Heart left ventricle (tissue), 16 donors: ENCODE measurements around the gene P4HA3. TPM values are rescaled to one million over a fixed set of nuclear protein-coding genes. Genes with fewer than 3 reads are reported as not detected.

Source experiments
- ATAC-seq, 4 donors: fragments of 200-7000 bp; cut with Tn5 transposase; one replicate each; pipeline ENCODE4 v1.9.1; 2020 to 2022; ENCODE audit warnings: moderate library complexity in 4 of 4, mild to moderate bottlenecking in 3 of 4, moderate number of reproducible peaks in 1 of 4
- DNase-seq, 5 donors: peaks; one replicate each; pipeline ENCODE4 v3.0.0-alpha.2; 2020
- H3K27ac ChIP-seq, 12 donors: fragments of 200-600 bp; sonication (generic) in 4 of 12; one replicate each; pipeline versions ENCODE4 v1.5.0 to v1.8.0; 2016 to 2022; ENCODE audit warnings: mild to moderate bottlenecking in 2 of 12
- H3K27me3 ChIP-seq, 9 donors: fragments of 200-600 bp; sonication (generic) in 2 of 9; one replicate each; pipeline versions ENCODE4 v1.5.1 to v1.8.0; 2016 to 2022; ENCODE audit warnings: mild to moderate bottlenecking in 3 of 9
- H3K36me3 ChIP-seq, 9 donors: fragments of 200-600 bp; sonication (generic) in 2 of 9; one replicate each; pipeline versions ENCODE4 v1.5.0 to v1.8.0; 2018 to 2022; ENCODE audit warnings: mild to moderate bottlenecking in 2 of 9
- H3K4me1 ChIP-seq, 12 donors: fragments of 200-600 bp; sonication (generic) in 4 of 12; one replicate each; pipeline versions ENCODE4 v1.5.0 to v1.8.0; 2016 to 2022; ENCODE audit warnings: mild to moderate bottlenecking in 3 of 12
- H3K4me3 ChIP-seq, 12 donors: fragments of 200-600 bp; sonication (generic) in 4 of 12; one replicate each; pipeline versions ENCODE4 v1.5.0 to v1.8.0; 2017 to 2022; ENCODE audit warnings: mild to moderate bottlenecking in 9 of 12, moderate library complexity in 4 of 12
- H3K9me3 ChIP-seq, 12 donors: fragments of 200-600 bp; sonication (generic) in 4 of 12; one replicate each; pipeline versions ENCODE4 v1.5.0 to v1.8.0; 2016 to 2022; ENCODE audit warnings: mild to moderate bottlenecking in 1 of 12
- POLR2A ChIP-seq, 2 donors: fragments of 450-650 bp; IDR thresholded peaks; one replicate each; pipeline ENCODE4 v1.6.1; 2017; ENCODE audit warnings: antibody characterized with exemption in 2 of 2, mild to moderate bottlenecking in 2 of 2, moderate library complexity in 2 of 2
- WGBS, 4 donors: extraction: QIAGEN DNeasy Blood & Tissue Kit in 2 of 4; methylation state at CpG; one replicate each; pipeline versions ENCODE4 v1.1.5 to v1.1.7; 2013 to 2018; 5-methylcytosine and 5-hydroxymethylcytosine counted together
- intact Hi-C, 10 donors: fragments of 100-400 bp; cut with DNase I; formaldehyde crosslinking; loops; one replicate each; pipeline versions ENCODE4 v1.11.1 to v1.14.2; 2022
- polyA plus RNA-seq, 2 donors: library from polyadenylated mRNA; stranded (reverse); fragments of 200-250 nt; gene quantifications; one replicate each; pipeline ENCODE4 v1.2.3, GENCODE V29; 2013
- total RNA-seq, 9 donors: library from RNA; depleted of rRNA in 2 of 9; stranded (reverse); fragments of >200 nt in 2 of 9; fragmentation: NEBNext Ultra II Directional in 3 of 9; extraction: Animal tissue kit (Norgen Biotek cat#: 25700) in 3 of 9; gene quantifications; one replicate each; pipeline versions ENCODE4 v1.1.0 to v1.2.4, GENCODE V29; 2016 to 2023
- TF ChIP-seq, protein P1 (sequence below), 12 donors: fragments of 200-600 bp; sonication (generic) in 4 of 12; IDR thresholded peaks; one replicate each; pipeline versions ENCODE4 v1.5.0 to v1.8.0; 2018 to 2022; ENCODE audit warnings: antibody characterized with exemption in 12 of 12, mild to moderate bottlenecking in 5 of 12
- donor health status: ischemic (EF 13 %, LVEDD 7.1; RV severe dilation, severe dysfunction).
- donor health status: healthy with polysubstance abuse.
- donor health status: DM: no; HTN: yes; CAD: no.
- donor health status: DM: no; HTN: no; CAD: no.
- donor health status: ischemic (EF 25% LVEDD 6.9; RV normal size, moderate dysfunction).
- donor health status: ischemic (EF 25% LVEDD 5.7; RV mildly dilated, moderate dysfunction).
- donor health status: healthy.
- donor health status: DM: yes; HTN: yes; CAD: no.
- donor health status: ischemic (EF 35%, LVEDD 5.7; RV mildly dilated, moderate dysfunction).
- donor health status: nonischemic (EF 11% LVEDD 7.7; RV severe dilation, severe dysfunction).
- donor health status: DM: yes; HTN: yes; CAD: no.
- donor health status: PGD.
- donor health status: ischemic (EF 29% LVEDD 5.4; RV normal size, mild dysfunction).
- donor health status: nonischemic (EF 23%, LVEDD 6.1; RV moderate dilation, normal function).

P4HA3 gene
- total and polyA plus RNA-seq, 11 donors: 0.15 to 1.2 (median 0.54) TPM; not detected in 4

DNA sequence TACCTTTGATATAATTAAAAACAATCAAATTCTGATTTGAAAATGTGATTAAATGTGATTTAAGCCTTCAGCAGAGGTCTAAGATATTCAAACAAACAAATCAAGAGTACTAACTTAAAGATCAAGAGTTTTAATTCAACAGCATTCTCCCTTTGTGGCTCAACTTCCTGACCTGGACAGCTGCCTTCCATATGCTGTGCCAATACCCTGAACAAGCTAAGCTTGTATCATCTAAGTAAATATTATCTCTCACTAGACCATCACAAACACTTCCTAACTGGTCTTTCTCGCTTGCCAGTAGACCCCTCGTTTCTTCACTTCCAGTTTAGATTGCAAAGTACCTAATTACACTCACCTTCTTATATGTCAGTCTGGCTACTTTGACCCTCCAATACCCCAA is 35.9 kb upstream of the P4HA3 start:
- ATAC-seq (no peak), DNase-seq (no peak)
- TF ChIP-seq, protein P1, sequence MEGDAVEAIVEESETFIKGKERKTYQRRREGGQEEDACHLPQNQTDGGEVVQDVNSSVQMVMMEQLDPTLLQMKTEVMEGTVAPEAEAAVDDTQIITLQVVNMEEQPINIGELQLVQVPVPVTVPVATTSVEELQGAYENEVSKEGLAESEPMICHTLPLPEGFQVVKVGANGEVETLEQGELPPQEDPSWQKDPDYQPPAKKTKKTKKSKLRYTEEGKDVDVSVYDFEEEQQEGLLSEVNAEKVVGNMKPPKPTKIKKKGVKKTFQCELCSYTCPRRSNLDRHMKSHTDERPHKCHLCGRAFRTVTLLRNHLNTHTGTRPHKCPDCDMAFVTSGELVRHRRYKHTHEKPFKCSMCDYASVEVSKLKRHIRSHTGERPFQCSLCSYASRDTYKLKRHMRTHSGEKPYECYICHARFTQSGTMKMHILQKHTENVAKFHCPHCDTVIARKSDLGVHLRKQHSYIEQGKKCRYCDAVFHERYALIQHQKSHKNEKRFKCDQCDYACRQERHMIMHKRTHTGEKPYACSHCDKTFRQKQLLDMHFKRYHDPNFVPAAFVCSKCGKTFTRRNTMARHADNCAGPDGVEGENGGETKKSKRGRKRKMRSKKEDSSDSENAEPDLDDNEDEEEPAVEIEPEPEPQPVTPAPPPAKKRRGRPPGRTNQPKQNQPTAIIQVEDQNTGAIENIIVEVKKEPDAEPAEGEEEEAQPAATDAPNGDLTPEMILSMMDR (IDR thresholded peaks at IDR 0.05): no peak
- TF ChIP-seq POLR2A (IDR thresholded peaks at IDR 0.05): no peak
- Histone ChIP-seq H3K4me3 (no peak overlapping the region), H3K4me1 (peaks cover 0 to under 1% (median 0%) of the 10 kb centered on the region in 12 donors), H3K36me3 (peaks cover 0 to 32% (median 10%) of the 10 kb centered on the region in 9 donors), H3K27me3 (no peaks in the 10 kb centered on the region), H3K27ac (no peak overlapping the region), H3K9me3 (no peaks in the 10 kb centered on the region)
- WGBS, 4 donors: 61 to 79% (median 72%) methylated on average over 2 of the region's 2 CpGs
- intact Hi-C loops: no loop called here

DNA sequence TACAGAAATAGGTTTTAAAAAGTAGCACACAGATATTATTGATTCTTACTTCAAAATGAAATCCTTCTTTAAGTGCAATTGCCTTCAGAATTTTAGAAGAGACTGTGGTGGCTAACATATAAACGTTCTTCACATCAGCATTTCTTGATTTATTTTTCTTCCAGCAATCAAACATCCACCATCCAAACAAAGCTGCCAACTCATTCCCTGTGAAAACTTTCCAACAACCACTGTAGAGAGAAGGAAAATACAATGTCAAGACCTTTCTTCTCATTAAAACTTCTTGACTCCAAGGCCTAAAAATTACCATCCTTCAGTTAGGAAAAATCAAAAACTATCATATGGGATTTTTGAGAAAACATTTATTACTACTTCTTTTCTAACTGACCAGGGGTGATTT is 34.0 kb upstream of the P4HA3 start:
- TF ChIP-seq, protein P1 (IDR thresholded peaks at IDR 0.05): no peak
- TF ChIP-seq POLR2A (IDR thresholded peaks at IDR 0.05): no peak
- Histone ChIP-seq H3K27ac (no peak overlapping the region), H3K27me3 (no peaks in the 10 kb centered on the region), H3K9me3 (no peaks in the 10 kb centered on the region), H3K36me3 (peaks cover 0 to 43% (median 10%) of the 10 kb centered on the region in 9 donors), H3K4me1 (peaks cover 0 to 9% (median 0%) of the 10 kb centered on the region in 12 donors), H3K4me3 (no peak overlapping the region)
- intact Hi-C loops: no loop called here
- 68 to 87% (median 72%) methylated on average over 1 of the region's 1 CpG for WGBS, 4 donors
- DNase-seq: no peak
- ATAC-seq: no peak

DNA sequence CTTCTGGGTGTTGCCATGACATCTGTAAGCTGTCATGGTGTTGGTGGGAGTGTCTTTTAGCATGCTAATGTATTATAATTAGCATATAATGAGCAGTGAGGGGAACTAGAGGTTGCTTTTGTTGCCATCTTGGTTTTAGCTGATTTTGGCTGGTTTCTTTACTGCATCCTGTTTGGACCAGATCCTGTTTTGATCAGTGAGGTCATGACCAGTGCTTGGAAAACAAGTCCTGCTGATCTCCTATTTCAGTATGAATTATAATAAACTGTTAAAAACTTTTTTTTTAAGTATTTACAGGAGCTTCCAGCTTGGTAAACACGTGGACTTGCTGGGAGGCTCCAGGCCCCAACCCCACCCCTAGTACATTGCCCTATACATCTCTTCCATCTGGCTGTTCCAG is 30.5 kb upstream of the P4HA3 start:
- DNase-seq (no peak), ATAC-seq (no peak)
- Histone ChIP-seq H3K27me3 (no peaks in the 10 kb centered on the region), H3K27ac (no peak overlapping the region), H3K36me3 (peaks cover 0 to 59% (median 24%) of the 10 kb centered on the region in 9 donors), H3K9me3 (no peaks in the 10 kb centered on the region), H3K4me3 (no peak overlapping the region), H3K4me1 (peaks cover 0 to 9% (median 0%) of the 10 kb centered on the region in 12 donors)
- intact Hi-C loops: no loop called here
- TF ChIP-seq POLR2A (IDR thresholded peaks at IDR 0.05): no peak
- TF ChIP-seq, protein P1 (IDR thresholded peaks at IDR 0.05): no peak
- WGBS, 4 donors: 32 to 58% (median 45%) methylated on average over 1 of the region's 1 CpG

DNA sequence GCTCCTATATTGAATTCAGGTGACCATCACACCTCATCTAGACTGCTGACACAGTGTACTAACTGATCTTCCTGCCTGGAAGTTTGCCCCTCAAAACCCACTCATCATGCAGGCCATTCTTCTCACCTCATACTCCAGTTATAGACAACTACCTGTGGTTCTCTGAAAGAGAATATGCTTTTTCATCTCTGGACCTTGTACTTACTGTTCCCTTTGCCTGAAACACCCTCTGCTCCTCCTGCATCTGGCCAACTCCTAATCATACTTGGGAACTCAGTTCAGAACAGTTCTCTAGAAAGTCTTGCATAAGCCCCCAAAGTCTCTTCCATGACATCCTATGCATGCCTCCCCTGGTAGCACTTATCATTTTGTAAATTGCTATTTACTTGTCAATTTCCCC is 28.2 kb upstream of the P4HA3 start:
- ATAC-seq: no peak
- peaks cover 0 to 9% (median 0%) of the 10 kb centered on the region in 12 donors for H3K4me1 ChIP-seq
- H3K27ac ChIP-seq: no peak overlapping the region
- DNase-seq: no peak
- intact Hi-C loops: no loop called here
- TF ChIP-seq, protein P1 (IDR thresholded peaks at IDR 0.05): no peak
- TF ChIP-seq POLR2A (IDR thresholded peaks at IDR 0.05): no peak
- no peak overlapping the region for H3K4me3 ChIP-seq
- no peaks in the 10 kb centered on the region for H3K9me3 ChIP-seq
- peaks cover 0 to 52% (median 24%) of the 10 kb centered on the region in 9 donors for H3K36me3 ChIP-seq
- H3K27me3 ChIP-seq: no peaks in the 10 kb centered on the region
